A673 (cell line): Measurements from ENCODE around the gene N4BP2. TPM values are rescaled to one million over a fixed set of nuclear protein-coding genes. Genes with fewer than 3 reads are reported as not detected.

Experiments used
- BruUV-seq: library from RNA; stranded (reverse); fragments of 400-500 nt; replicated peaks from 2 replicates; lab custom pipeline; 2021; lab: Mats Ljungman, UMichigan
- CTCF ChIA-PET: fragments of 300-600 bp; sonication (Branson Sonifier 250); formaldehyde crosslinking; loops from one replicate; lab custom pipeline; 2022; ENCODE audit warnings: antibody characterized with exemption; lab: Charles Lee
- POLR2A ChIA-PET: fragments of 300-600 bp; sonication (Branson Sonifier 250); formaldehyde crosslinking; loops from one replicate; lab custom pipeline; 2022; ENCODE audit warnings: antibody characterized with exemption; ENCODE audit not compliant: low non-redundant PET; lab: Charles Lee
- DNase-seq: peaks from one replicate; pipeline ENCODE4 v3.0.0-alpha.2; 2015; ENCODE audit warnings: low spot score
- H3K27ac ChIP-seq: fragments of 200-600 bp; sonication (generic); 2 replicates; pipeline ENCODE4 v1.5.1; 2016; ENCODE audit warnings: mixed run types, low read depth, mild to moderate bottlenecking, mixed read lengths, antibody characterized with exemption, low read length; ENCODE audit not compliant: poor library complexity, severe bottlenecking
- H3K27me3 ChIP-seq: fragments of 200-600 bp; sonication (generic); replicated peaks from 2 replicates; pipeline ENCODE4 v1.6.1; 2017; ENCODE audit warnings: mixed run types, low read depth, mild to moderate bottlenecking, mixed read lengths, antibody characterized with exemption, low read length; ENCODE audit not compliant: insufficient read depth, poor library complexity
- H3K36me3 ChIP-seq: fragments of 200-600 bp; sonication (generic); 2 replicates; pipeline ENCODE4 v1.6.1; 2016; ENCODE audit warnings: mixed run types, mild to moderate bottlenecking, mixed read lengths, antibody characterized with exemption, low read length; ENCODE audit not compliant: insufficient read depth, poor library complexity, severe bottlenecking
- H3K4me1 ChIP-seq: fragments of 200-600 bp; sonication (generic); 2 replicates; pipeline ENCODE4 v1.6.1; 2017; ENCODE audit warnings: mixed run types, mild to moderate bottlenecking, mixed read lengths, antibody characterized with exemption, low read length; ENCODE audit not compliant: insufficient read depth, poor library complexity, severe bottlenecking
- H3K4me3 ChIP-seq: fragments of 200-600 bp; sonication (generic); 2 replicates; pipeline ENCODE4 v1.5.1; 2016; ENCODE audit warnings: low read depth, mixed run types, mild to moderate bottlenecking, mixed read lengths, low read length; ENCODE audit not compliant: poor library complexity, severe bottlenecking
- H3K9me3 ChIP-seq: fragments of 200-600 bp; sonication (generic); 2 replicates; pipeline ENCODE4 v1.6.1; 2016; ENCODE audit warnings: mixed run types, low read depth, mild to moderate bottlenecking, mixed read lengths, antibody characterized with exemption, low read length; ENCODE audit not compliant: poor library complexity, severe bottlenecking
- CTCF ChIP-seq: fragments of 300-800, 200-600 bp; sonication (generic); conservative IDR thresholded peaks from 2 replicates; pipeline ENCODE4 v1.5.1; 2017; ENCODE audit warnings: low read depth, mild to moderate bottlenecking, antibody characterized with exemption, low read length, moderate library complexity, mixed read lengths
- EZH2 ChIP-seq: fragments of 200-600 bp; sonication (generic); IDR thresholded peaks from 2 replicates; pipeline ENCODE4 v1.6.1; 2017; ENCODE audit warnings: borderline replicate concordance, low read depth, mild to moderate bottlenecking, mixed read lengths, antibody characterized with exemption, low read length; ENCODE audit not compliant: poor library complexity, severe bottlenecking
- intact Hi-C: fragments of 100-400 bp; cut with micrococcal nuclease; formaldehyde crosslinking; loops from one replicate; pipeline ENCODE4 v1.10.0; 2022; ENCODE audit not compliant: unreplicated experiment
- total RNA-seq: library from RNA; stranded (reverse); gene quantifications from 2 replicates; pipeline ENCODE4 v1.2.3, GENCODE V29; 2021

Gene N4BP2
- total RNA-seq, 1 experiment from 2014 or later: 21.3 TPM

- intact Hi-C loops: no loop called here
- POLR2A ChIA-PET: no interaction called here
- BruUV-seq: no TSS peak
Measured at GRCh38 chr4:40043786-40044185, 12.9 kb upstream of the N4BP2 start.

GRCh38 chr4:40046311-40046980, 10.2 kb upstream of the N4BP2 start:
- CTCF ChIA-PET: interaction anchor here (0.6 kb wide), 1 partner anchor 414 kb away, joined by 5 read pairs; no protein-coding TSS in a partner anchor
- DNase-seq: no peak

More at GRCh38 chr4:40043786-40044185, 12.9 kb upstream of the N4BP2 start:
- Histone ChIP-seq H3K36me3 (no peaks in the 10 kb centered on the region), H3K27ac (no peak overlapping the region), H3K4me1 (no peaks in the 10 kb centered on the region), H3K27me3 (no peaks in the 10 kb centered on the region), H3K4me3 (no peak overlapping the region), H3K9me3 (no peaks in the 10 kb centered on the region)
- CTCF ChIA-PET: no interaction called here
- DNase-seq: no peak
- no peak for TF ChIP-seq CTCF
- no peak for TF ChIP-seq EZH2

GRCh38 chr4:40053161-40053560, 3.5 kb upstream of the N4BP2 start:
- CTCF ChIA-PET: no interaction called here
- no peaks in the 10 kb centered on the region for H3K36me3 ChIP-seq
- no peak overlapping the region for H3K27ac ChIP-seq
- POLR2A ChIA-PET: no interaction called here
- H3K4me3 ChIP-seq: no peak overlapping the region
- H3K27me3 ChIP-seq: no peaks in the 10 kb centered on the region
- H3K4me1 ChIP-seq: peaks cover 12% of the 10 kb centered on the region
- BruUV-seq: no TSS peak
- no peaks in the 10 kb centered on the region for H3K9me3 ChIP-seq
- DNase-seq: no peak
- TF ChIP-seq CTCF (no peak), EZH2 (no peak)
- intact Hi-C loops: no loop called here

More at GRCh38 chr4:40046311-40046980, 10.2 kb upstream of the N4BP2 start:
- TF ChIP-seq EZH2: no peak
- TF ChIP-seq CTCF: no peak
- intact Hi-C loops: no loop called here
- no peak overlapping the region for H3K27ac ChIP-seq
- no peak overlapping the region for H3K4me3 ChIP-seq
- no TSS peak for BruUV-seq
- no peaks in the 10 kb centered on the region for H3K36me3 ChIP-seq
- peaks cover 3% of the 10 kb centered on the region for H3K4me1 ChIP-seq
- no peaks in the 10 kb centered on the region for H3K9me3 ChIP-seq
- no peaks in the 10 kb centered on the region for H3K27me3 ChIP-seq
- POLR2A ChIA-PET: no interaction called here
